CD14-positive monocyte (primary cell): ENCODE measurements around the gene BTBD9. TPM values are rescaled to one million over a fixed set of nuclear protein-coding genes. Genes with fewer than 3 reads are reported as not detected.

Experiments used
- DNase-seq, 3 donors: peaks; one replicate each; pipeline ENCODE4 v3.0.0-alpha.2; 2011 to 2022
- H2AFZ ChIP-seq: 2 replicates; pipeline ENCODE4 v1.6.0; 2012; ENCODE audit warnings: mild to moderate bottlenecking, low read depth, low read length, inconsistent platforms; ENCODE audit not compliant: insufficient read depth, poor library complexity, severe bottlenecking
- H3K27ac ChIP-seq, 2 donors: 1 replicate in 1 of 2; 2 replicates in 1 of 2; pipeline ENCODE4 v1.5.1; 2012 to 2013; ENCODE audit warnings: low read length in 2 of 2, control low read depth in 1 of 2, inconsistent platforms in 1 of 2, low read depth in 1 of 2, mild to moderate bottlenecking in 1 of 2
- H3K27me3 ChIP-seq, 2 donors: one replicate each; pipeline versions ENCODE4 v1.6.0 to v1.6.1; 2011 to 2013; ENCODE audit warnings: low read length in 2 of 2; ENCODE audit not compliant: control insufficient read depth in 2 of 2, insufficient read depth in 2 of 2
- H3K36me3 ChIP-seq, 2 donors: replicated peaks in 1 of 2; 1 replicate in 1 of 2; 2 replicates in 1 of 2; pipeline versions ENCODE4 v1.5.1 to v1.6.1; 2012 to 2013; ENCODE audit warnings: low read length in 2 of 2, control low read depth in 1 of 2, inconsistent platforms in 1 of 2, mild to moderate bottlenecking in 1 of 2; ENCODE audit not compliant: insufficient read depth in 2 of 2, control insufficient read depth in 1 of 2
- H3K4me1 ChIP-seq, 2 donors: 1 replicate in 1 of 2; 2 replicates in 1 of 2; pipeline versions ENCODE4 v1.5.1 to v1.6.1; 2012 to 2013; ENCODE audit warnings: low read length in 2 of 2, control low read depth in 1 of 2, inconsistent platforms in 1 of 2, mild to moderate bottlenecking in 1 of 2, moderate library complexity in 1 of 2; ENCODE audit not compliant: insufficient read depth in 2 of 2, control insufficient read depth in 1 of 2
- H3K4me2 ChIP-seq: replicated peaks from 2 replicates; pipeline ENCODE3; 2012; ENCODE audit warnings: low read length, moderate library complexity, mild to moderate bottlenecking; ENCODE audit not compliant: poor library complexity, severe bottlenecking; ENCODE audit errors: extremely low read depth
- H3K4me3 ChIP-seq, 3 experiments: fragments of 200-600 bp in 1 of 3; sonication (generic) in 1 of 3; replicated peaks in 1 of 3; 1 replicate in 2 of 3; 2 replicates in 1 of 3; pipeline ENCODE4 v1.5.1; 2011 to 2013; ENCODE audit warnings: low read length in 3 of 3, mild to moderate bottlenecking in 3 of 3, control low read depth in 2 of 3, low read depth in 2 of 3, inconsistent platforms in 1 of 3, moderate library complexity in 1 of 3
- H3K79me2 ChIP-seq: 2 replicates; pipeline ENCODE4 v1.6.0; 2012; ENCODE audit warnings: mild to moderate bottlenecking, control low read depth, inconsistent platforms, low read length, moderate library complexity; ENCODE audit not compliant: insufficient read depth
- H3K9ac ChIP-seq: 2 replicates; pipeline ENCODE4 v1.6.0; 2017; ENCODE audit warnings: low read length, mild to moderate bottlenecking; ENCODE audit not compliant: insufficient read depth, poor library complexity, severe bottlenecking
- H3K9me3 ChIP-seq, 2 donors: replicated peaks in 1 of 2; 1 replicate in 1 of 2; 2 replicates in 1 of 2; pipeline versions ENCODE4 v1.5.1 to v1.6.1; 2012 to 2013; ENCODE audit warnings: low read length in 2 of 2, control low read depth in 1 of 2; ENCODE audit not compliant: control insufficient read depth in 1 of 2, insufficient read depth in 1 of 2
- H4K20me1 ChIP-seq: 2 replicates; pipeline ENCODE4 v1.6.0; 2012; ENCODE audit warnings: mild to moderate bottlenecking, low read length, control low read depth, moderate library complexity; ENCODE audit not compliant: insufficient read depth
- H3K27ac Mint-ChIP-seq, 7 donors: one replicate each; pipeline ENCODE4 v1.8.0; 2020; ENCODE audit warnings: mild to moderate bottlenecking in 7 of 7, mixed read lengths in 7 of 7, moderate library complexity in 6 of 7, inconsistent platforms in 2 of 7
- H3K27me3 Mint-ChIP-seq, 3 donors: one replicate each; pipeline ENCODE4 v1.8.0; 2021 to 2022; ENCODE audit warnings: low read depth in 3 of 3, mild to moderate bottlenecking in 3 of 3, mixed read lengths in 3 of 3, moderate library complexity in 3 of 3, inconsistent platforms in 1 of 3
- H3K36me3 Mint-ChIP-seq, 2 donors: one replicate each; pipeline ENCODE4 v1.8.0; 2020; ENCODE audit warnings: mixed read lengths in 2 of 2, inconsistent platforms in 1 of 2, mild to moderate bottlenecking in 1 of 2
- H3K4me1 Mint-ChIP-seq: one replicate; pipeline ENCODE4 v1.8.0; 2020; ENCODE audit warnings: mild to moderate bottlenecking, mixed read lengths
- H3K4me3 Mint-ChIP-seq, 2 donors: one replicate each; pipeline ENCODE4 v1.8.0; 2020; ENCODE audit warnings: mild to moderate bottlenecking in 2 of 2, mixed read lengths in 2 of 2, moderate library complexity in 1 of 2
- H3K9me3 Mint-ChIP-seq, 7 donors: one replicate each; pipeline ENCODE4 v1.8.0; 2020 to 2022; ENCODE audit warnings: mixed read lengths in 7 of 7, mild to moderate bottlenecking in 6 of 7, moderate library complexity in 6 of 7, inconsistent platforms in 2 of 7
- WGBS: methylation state at CpG from one replicate; pipeline ENCODE4 v1.1.5; 2013; ENCODE audit warnings: missing lambda C conversion rate; ENCODE audit not compliant: insufficient coverage; 5-methylcytosine and 5-hydroxymethylcytosine counted together
- intact Hi-C, 2 donors: fragments of 100-400 bp; cut with micrococcal nuclease; formaldehyde crosslinking; loops; one replicate each; pipeline versions ENCODE4 v1.15.0 to v1.15.1; 2023
- polyA plus RNA-seq, 3 donors: library from polyadenylated mRNA; depleted of rRNA in 1 of 3; unstranded in 2 of 3; stranded (reverse) in 1 of 3; fragments of 300-500 nt in 2 of 3; fragments of >200 nt in 1 of 3; fragmentation: Illumina TruSeq in 2 of 3; gene quantifications; 1 replicate in 2 of 3; 2 replicates in 1 of 3; pipeline ENCODE4 v1.2.3, GENCODE V29; 2012 to 2021
- TF ChIP-seq, protein P1 (sequence below): fragments of 200-600 bp; IDR thresholded peaks from one replicate; pipeline ENCODE4 v1.8.0; 2022; ENCODE audit warnings: antibody characterized with exemption, mild to moderate bottlenecking

Gene BTBD9
- polyA plus RNA-seq, 3 donors = 5.2 to 7.5 (median 6.2) TPM

DNA sequence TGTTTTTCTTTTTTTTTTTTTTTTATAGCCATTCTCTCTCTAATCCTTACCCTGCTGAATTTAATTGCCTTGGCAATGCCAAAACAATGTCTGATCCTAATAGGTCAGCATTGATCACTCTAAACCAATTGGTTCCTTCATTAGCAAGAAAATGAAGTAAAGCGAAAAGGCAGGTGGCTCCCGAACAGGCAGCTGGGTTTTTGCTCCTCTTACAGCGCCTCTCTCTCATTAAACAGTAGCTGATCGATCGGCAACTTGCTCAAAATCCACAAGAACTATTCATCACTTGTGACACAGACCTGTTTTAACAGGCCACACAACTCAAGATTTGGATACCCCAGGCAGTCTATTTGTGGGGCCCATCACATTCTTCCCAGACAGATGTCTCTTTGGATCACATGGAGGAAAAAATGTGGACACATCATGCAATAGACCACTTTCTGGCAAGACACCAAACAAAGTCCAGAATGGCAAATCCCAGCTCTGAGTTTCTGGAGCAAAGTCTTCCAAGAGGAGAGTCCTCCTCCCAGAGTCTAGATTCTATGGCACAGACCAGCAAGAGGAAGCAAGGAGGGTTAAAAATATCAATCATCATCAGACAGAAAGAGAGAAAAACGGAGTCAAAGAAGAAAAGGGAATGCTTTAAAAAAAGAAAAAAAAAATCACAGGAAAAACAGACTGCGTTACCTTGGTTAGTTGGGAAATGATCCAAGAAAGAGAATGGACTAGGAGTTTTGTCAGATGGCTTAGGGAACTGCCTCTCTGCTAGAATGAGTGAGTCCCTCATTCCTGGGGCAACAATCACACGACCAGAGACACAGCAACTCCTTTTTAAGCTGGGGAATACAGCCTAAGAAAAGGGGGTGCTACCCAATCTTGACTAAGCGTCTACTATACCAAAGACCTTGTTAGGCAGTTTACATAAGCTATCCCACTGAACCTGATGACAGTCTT lies 247.8 kb downstream of the BTBD9 start:
- no peak overlapping the region for H3K4me2 ChIP-seq
- no peaks in the 10 kb centered on the region for H3K27me3 ChIP-seq
- H3K9me3 Mint-ChIP-seq = peaks cover 0 to 3% (median 0%) of the 10 kb centered on the region in 7 donors
- H4K20me1 ChIP-seq = no peaks in the 10 kb centered on the region
- H3K27me3 Mint-ChIP-seq = no peaks in the 10 kb centered on the region
- no peaks in the 10 kb centered on the region for H3K36me3 Mint-ChIP-seq
- 97% methylated on average over 6 of the region's 9 CpGs for WGBS
- H3K4me3 Mint-ChIP-seq = no peak overlapping the region
- no peak overlapping the region for H3K4me3 ChIP-seq
- H3K4me1 ChIP-seq = no peaks in the 10 kb centered on the region
- no peak overlapping the region for H3K9ac ChIP-seq
- no peaks in the 10 kb centered on the region for H3K79me2 ChIP-seq
- H2AFZ ChIP-seq = no peak overlapping the region
- no peaks in the 10 kb centered on the region for H3K36me3 ChIP-seq
- H3K27ac Mint-ChIP-seq = no peak overlapping the region
- intact Hi-C loops = no loop called here
- peaks cover 2% of the 10 kb centered on the region for H3K4me1 Mint-ChIP-seq
- TF ChIP-seq, protein P1, sequence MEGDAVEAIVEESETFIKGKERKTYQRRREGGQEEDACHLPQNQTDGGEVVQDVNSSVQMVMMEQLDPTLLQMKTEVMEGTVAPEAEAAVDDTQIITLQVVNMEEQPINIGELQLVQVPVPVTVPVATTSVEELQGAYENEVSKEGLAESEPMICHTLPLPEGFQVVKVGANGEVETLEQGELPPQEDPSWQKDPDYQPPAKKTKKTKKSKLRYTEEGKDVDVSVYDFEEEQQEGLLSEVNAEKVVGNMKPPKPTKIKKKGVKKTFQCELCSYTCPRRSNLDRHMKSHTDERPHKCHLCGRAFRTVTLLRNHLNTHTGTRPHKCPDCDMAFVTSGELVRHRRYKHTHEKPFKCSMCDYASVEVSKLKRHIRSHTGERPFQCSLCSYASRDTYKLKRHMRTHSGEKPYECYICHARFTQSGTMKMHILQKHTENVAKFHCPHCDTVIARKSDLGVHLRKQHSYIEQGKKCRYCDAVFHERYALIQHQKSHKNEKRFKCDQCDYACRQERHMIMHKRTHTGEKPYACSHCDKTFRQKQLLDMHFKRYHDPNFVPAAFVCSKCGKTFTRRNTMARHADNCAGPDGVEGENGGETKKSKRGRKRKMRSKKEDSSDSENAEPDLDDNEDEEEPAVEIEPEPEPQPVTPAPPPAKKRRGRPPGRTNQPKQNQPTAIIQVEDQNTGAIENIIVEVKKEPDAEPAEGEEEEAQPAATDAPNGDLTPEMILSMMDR = no peak
- H3K9me3 ChIP-seq = no peaks in the 10 kb centered on the region
- DNase-seq = no peak
- H3K27ac ChIP-seq = no peak overlapping the region

DNA sequence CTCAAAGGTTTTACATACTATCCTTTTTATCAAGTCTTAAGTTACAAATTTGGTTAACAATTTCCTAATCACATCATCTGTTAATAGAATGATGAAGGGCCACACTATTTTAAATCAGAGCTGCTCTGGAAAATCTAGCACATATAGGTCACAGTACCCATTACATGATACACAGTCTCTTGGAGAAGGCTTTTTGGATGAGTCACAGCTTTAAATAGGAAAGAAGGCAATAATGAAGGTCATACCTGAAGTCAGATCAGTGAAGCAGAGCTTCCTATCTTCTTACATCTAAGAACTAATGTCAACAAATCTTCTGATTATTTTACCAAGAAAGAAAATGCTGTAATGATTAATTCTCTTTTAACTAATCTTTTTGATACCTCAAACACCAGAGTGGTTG lies 248.5 kb downstream of the BTBD9 start:
- no peaks in the 10 kb centered on the region for H3K36me3 ChIP-seq
- H3K4me2 ChIP-seq = no peak overlapping the region
- no peaks in the 10 kb centered on the region for H4K20me1 ChIP-seq
- H3K27me3 Mint-ChIP-seq = no peaks in the 10 kb centered on the region
- H3K4me3 Mint-ChIP-seq = no peak overlapping the region
- no peaks in the 10 kb centered on the region for H3K36me3 Mint-ChIP-seq
- no peaks in the 10 kb centered on the region for H3K9me3 ChIP-seq
- peaks cover 0 to 3% (median 0%) of the 10 kb centered on the region in 7 donors for H3K9me3 Mint-ChIP-seq
- no peak for DNase-seq
- peaks cover 2% of the 10 kb centered on the region for H3K4me1 Mint-ChIP-seq
- H2AFZ ChIP-seq = no peak overlapping the region
- intact Hi-C loops = no loop called here
- no peaks in the 10 kb centered on the region for H3K27me3 ChIP-seq
- TF ChIP-seq, protein P1 = no peak
- H3K4me1 ChIP-seq = no peaks in the 10 kb centered on the region
- no peak overlapping the region for H3K9ac ChIP-seq
- H3K4me3 ChIP-seq = no peak overlapping the region
- no peak overlapping the region for H3K27ac ChIP-seq
- H3K79me2 ChIP-seq = no peaks in the 10 kb centered on the region
- H3K27ac Mint-ChIP-seq = no peak overlapping the region
